ENCODE measurements around the gene GPR89B. TPM values are rescaled to one million over a fixed set of nuclear protein-coding genes. Genes with fewer than 3 reads are reported as not detected.
A peak's percentile ranks its signal among the peaks of the same experiment; 100 is the strongest.
"Not testable (repeated sequence)": the region's sequence is repeated elsewhere in the genome, so short reads cannot be mapped to it uniquely, and the experiment has no call there.

The GPR89B gene
- total RNA-seq, 3 donors from 2014 or later, result 15.2 to 28.7 (median 26.5) TPM

- H3K4me3 ChIP-seq, result peak overlapping the region; percentile 11 to 51 (median 27)
- DNase-seq (ENCODE audit: low spot score in 2 of 2); H3K9me3 ChIP-seq; H3K36me3 ChIP-seq; H3K4me1 ChIP-seq; H3K27me3 ChIP-seq; H3K27ac ChIP-seq; intact Hi-C loops (cut with DNase I; ENCODE audit: low total_unique reads): not testable (repeated sequence)
Observed at GRCh38 chr1:148014289-148015200, 86.3 kb downstream of the GPR89B start.

GRCh38 chr1:148024918-148025317 is 96.7 kb downstream of the GPR89B start:
- DNase-seq (ENCODE audit: low spot score in 2 of 2); H3K4me1 ChIP-seq; H3K27me3 ChIP-seq; H3K4me3 ChIP-seq; H3K36me3 ChIP-seq; H3K27ac ChIP-seq; H3K9me3 ChIP-seq; intact Hi-C loops (cut with DNase I; ENCODE audit: low total_unique reads): not testable (repeated sequence)

- intact Hi-C loops (cut with DNase I; ENCODE audit: low total_unique reads); DNase-seq (ENCODE audit: low spot score in 2 of 2); H3K9me3 ChIP-seq: not testable (repeated sequence)
Observed at GRCh38 chr1:148027004-148027403, 98.8 kb downstream of the GPR89B start.

GRCh38 chr1:148032247-148032646 is 104.0 kb downstream of the GPR89B start:
- H3K27ac ChIP-seq; H3K36me3 ChIP-seq; H3K27me3 ChIP-seq; DNase-seq (ENCODE audit: low spot score in 2 of 2); H3K4me1 ChIP-seq; H3K9me3 ChIP-seq; H3K4me3 ChIP-seq; intact Hi-C loops (cut with DNase I; ENCODE audit: low total_unique reads): not testable (repeated sequence)

More at GRCh38 chr1:148027004-148027403, 98.8 kb downstream of the GPR89B start:
- not testable (repeated sequence) for H3K4me1 ChIP-seq, H3K27ac ChIP-seq, H3K36me3 ChIP-seq, H3K4me3 ChIP-seq, H3K27me3 ChIP-seq

- H3K9me3 ChIP-seq; intact Hi-C loops (cut with DNase I; ENCODE audit: low total_unique reads); DNase-seq (ENCODE audit: low spot score in 2 of 2); H3K36me3 ChIP-seq; H3K27ac ChIP-seq; H3K27me3 ChIP-seq; H3K4me1 ChIP-seq; H3K4me3 ChIP-seq: not testable (repeated sequence)
Observed at GRCh38 chr1:148032690-148033089, 104.5 kb downstream of the GPR89B start.

- H3K9me3 ChIP-seq; DNase-seq (ENCODE audit: low spot score in 2 of 2); H3K27ac ChIP-seq; intact Hi-C loops (cut with DNase I; ENCODE audit: low total_unique reads); H3K27me3 ChIP-seq; H3K36me3 ChIP-seq; H3K4me1 ChIP-seq: not testable (repeated sequence)
- peak overlapping the region in 1 of 3 donors; percentile 21 for H3K4me3 ChIP-seq
Observed at GRCh38 chr1:148033147-148033546, 104.9 kb downstream of the GPR89B start.

- peak overlapping the region; percentile 43 to 63 (median 50) for H3K4me3 ChIP-seq
- H3K27me3 ChIP-seq; H3K4me1 ChIP-seq; H3K36me3 ChIP-seq; intact Hi-C loops (cut with DNase I; ENCODE audit: low total_unique reads); H3K9me3 ChIP-seq; DNase-seq (ENCODE audit: low spot score in 2 of 2): not testable (repeated sequence)
- H3K27ac ChIP-seq, result peak overlapping the region in 1 of 2 donors; percentile 81
Observed at GRCh38 chr1:148037850-148038461, 109.7 kb downstream of the GPR89B start.

- peak; percentile 66 to 82 for DNase-seq (ENCODE audit: low spot score in 2 of 2)
- intact Hi-C loops (cut with DNase I; ENCODE audit: low total_unique reads); H3K27me3 ChIP-seq; H3K36me3 ChIP-seq; H3K4me1 ChIP-seq; H3K9me3 ChIP-seq: not testable (repeated sequence)
- peak overlapping the region; percentile 43 to 63 (median 50) for H3K4me3 ChIP-seq
- H3K27ac ChIP-seq, result peak overlapping the region; percentile 81 to 84
- TF ChIP-seq POLR2A (IDR thresholded peaks at IDR 0.05) (peak; percentile 79), POLR2AphosphoS5 (IDR thresholded peaks at IDR 0.05) (peak; percentile 44 to 92 (median 91))
Observed at GRCh38 chr1:148038462-148039333, 110.5 kb downstream of the GPR89B start.

Other genes with a start within 250 kb of the GPR89B start
- 10 to 100 TPM in 1 of 3 donors, 1 to 10 TPM in 2; 3.7 to 34.1 (median 4.2) TPM for gene GJA5, start 167.8 kb upstream of the GPR89B start, total RNA-seq
- gene GJA8, start 25.6 kb upstream of the GPR89B start, total RNA-seq, result not detected
- 10 to 100 TPM; 12.0 to 19.6 (median 13.4) TPM for gene NBPF11, start 223.9 kb downstream of the GPR89B start, total RNA-seq